Fibroblast of lung (primary cell): ENCODE measurements around the gene TBC1D13. TPM values are rescaled to one million over a fixed set of nuclear protein-coding genes. Genes with fewer than 3 reads are reported as not detected.

ENCODE experiments used
- DNase-seq, 2 donors: peaks; one replicate each; pipeline versions ENCODE4 v3.0.0 to v3.0.0-alpha.2; 2010; ENCODE audit warnings: low read depth in 2 of 2
- H2AFZ ChIP-seq: 2 replicates; pipeline ENCODE4 v1.5.1; 2012; ENCODE audit warnings: low read length, control low read depth, inconsistent platforms
- H3K27ac ChIP-seq: 2 replicates; pipeline ENCODE4 v1.5.1; 2011; ENCODE audit warnings: low read length, control low read depth; ENCODE audit not compliant: insufficient read depth
- H3K27me3 ChIP-seq: 2 replicates; pipeline ENCODE4 v1.5.1; 2011; ENCODE audit warnings: mild to moderate bottlenecking, low read length; ENCODE audit not compliant: control insufficient read depth, insufficient read depth
- H3K36me3 ChIP-seq: 2 replicates; pipeline ENCODE4 v1.5.1; 2011; ENCODE audit warnings: low read length; ENCODE audit not compliant: control insufficient read depth, insufficient read depth
- H3K4me1 ChIP-seq: 2 replicates; pipeline ENCODE4 v1.5.1; 2011; ENCODE audit warnings: low read length; ENCODE audit not compliant: control insufficient read depth, insufficient read depth; ENCODE audit errors: extremely low read depth
- H3K4me2 ChIP-seq: 2 replicates; pipeline ENCODE4 v1.5.1; 2011; ENCODE audit warnings: low read length, control low read depth; ENCODE audit not compliant: insufficient read depth; ENCODE audit errors: extremely low read depth
- H3K4me3 ChIP-seq, 4 experiments: fragments of 200-600 bp in 1 of 4; sonication (generic) in 1 of 4; replicated peaks in 1 of 4; 2 replicates each; pipeline ENCODE4 v1.5.1; 2011 to 2016; ENCODE audit warnings: low read length in 4 of 4, low read depth in 3 of 4, mild to moderate bottlenecking in 3 of 4, control low read depth in 2 of 4, inconsistent platforms in 1 of 4, mixed read lengths in 1 of 4; ENCODE audit not compliant: insufficient read depth in 1 of 4; ENCODE audit errors: control extremely low read depth in 1 of 4
- H3K79me2 ChIP-seq: 2 replicates; pipeline ENCODE4 v1.5.1; 2012; ENCODE audit warnings: mild to moderate bottlenecking, low read length, inconsistent platforms; ENCODE audit not compliant: control insufficient read depth, insufficient read depth
- H3K9ac ChIP-seq: 2 replicates; pipeline ENCODE4 v1.5.1; 2011; ENCODE audit warnings: mild to moderate bottlenecking, low read length, control low read depth; ENCODE audit not compliant: insufficient read depth
- H3K9me3 ChIP-seq: 2 replicates; pipeline ENCODE4 v1.5.1; 2012; ENCODE audit warnings: low read depth, low read length; ENCODE audit not compliant: control insufficient read depth, insufficient read depth
- H4K20me1 ChIP-seq: 2 replicates; pipeline ENCODE4 v1.5.1; 2011; ENCODE audit warnings: low read length; ENCODE audit not compliant: control insufficient read depth, insufficient read depth; ENCODE audit errors: extremely low read depth
- CTCF ChIP-seq, 2 donors: IDR thresholded peaks in 1 of 2; conservative IDR thresholded peaks in 1 of 2; 1 replicate in 1 of 2; 2 replicates in 1 of 2; pipeline ENCODE4 v1.5.1; 2011 to 2012; ENCODE audit warnings: low read length in 2 of 2, control low read depth in 1 of 2, inconsistent platforms in 1 of 2, low read depth in 1 of 2, mild to moderate bottlenecking in 1 of 2
- EZH2 ChIP-seq: IDR thresholded peaks from 2 replicates; pipeline ENCODE4 v1.5.1; 2012; ENCODE audit warnings: low read length, control low read depth, mild to moderate bottlenecking; ENCODE audit errors: missing control alignments
- polyA plus RNA-seq, 2 donors: library from polyadenylated mRNA; depleted of rRNA in 1 of 2; stranded (reverse) in 1 of 2; unstranded in 1 of 2; fragments of >200 nt; gene quantifications; 2 replicates each; pipeline ENCODE4 v1.2.1, GENCODE V29; 2011 to 2012; ENCODE audit warnings: missing spikeins in 1 of 2
- total RNA-seq: library from RNA; depleted of rRNA; stranded (reverse); fragments of >200 nt; gene quantifications from 2 replicates; pipeline ENCODE4 v1.2.1, GENCODE V29; 2014

The TBC1D13 gene
- total and polyA plus RNA-seq, 2 donors (not counting 1 experiment from before 2014, with no cell fraction given), result 9.2 to 20.6 TPM

GRCh38 chr9:128829477-128830251 is 42.6 kb downstream of the TBC1D13 start, which contains the start of gene SPOUT1:
Gene SPOUT1 (minus strand): TSS chr9:128829794. CDS start chr9:128829780, 14 bp downstream.
- no peaks in the 10 kb centered on the region for H3K4me1 ChIP-seq
- DNase-seq, result peak; percentile 86 to 88
- H3K79me2 ChIP-seq, result peaks cover 7% of the 10 kb centered on the region
- TF ChIP-seq EZH2 (no peak), CTCF (conservative IDR thresholded peaks at IDR 0.05 in 1 of 2, IDR thresholded peaks at IDR 0.05 in 1 of 2; ENCODE audit: low read depth in 1 of 2, low read length in 2 of 2) (no peak)
- peak within 1 kb of the TSS; percentile 79 for H3K9ac ChIP-seq
- no peaks in the 10 kb centered on the region for H3K9me3 ChIP-seq
- peak within 1 kb of the TSS; percentile 93 for H3K4me2 ChIP-seq
- peak within 1 kb of the TSS; percentile 68 to 96 (median 92) for H3K4me3 ChIP-seq
- H2AFZ ChIP-seq, result peak within 1 kb of the TSS; percentile 81
- no peaks in the 10 kb centered on the region for H3K27me3 ChIP-seq
- peak within 1 kb of the TSS; percentile 50 for H3K27ac ChIP-seq
- peaks cover 9% of the 10 kb centered on the region for H3K36me3 ChIP-seq
- H4K20me1 ChIP-seq, result no peaks in the 10 kb centered on the region

- no peak for DNase-seq
- H3K27me3 ChIP-seq, result no peaks in the 10 kb centered on the region
- no peak overlapping the region for H3K4me2 ChIP-seq
- TF ChIP-seq EZH2 (no peak), CTCF (conservative IDR thresholded peaks at IDR 0.05 in 1 of 2, IDR thresholded peaks at IDR 0.05 in 1 of 2; ENCODE audit: low read depth in 1 of 2, low read length in 2 of 2) (no peak)
- H3K4me3 ChIP-seq, result no peak overlapping the region
- H3K9ac ChIP-seq, result no peak overlapping the region
- H3K36me3 ChIP-seq, result peaks cover 3% of the 10 kb centered on the region
- no peak overlapping the region for H2AFZ ChIP-seq
- H3K79me2 ChIP-seq, result peaks cover 4% of the 10 kb centered on the region
- no peaks in the 10 kb centered on the region for H3K9me3 ChIP-seq
- no peak overlapping the region for H3K27ac ChIP-seq
- no peaks in the 10 kb centered on the region for H4K20me1 ChIP-seq
- no peaks in the 10 kb centered on the region for H3K4me1 ChIP-seq
These were observed 46.6 kb downstream of the TBC1D13 start for GRCh38 chr9:128833696-128834095.

GRCh38 chr9:128835246-128836210 is 48.5 kb downstream of the TBC1D13 start:
- no peaks in the 10 kb centered on the region for H3K4me1 ChIP-seq
- no peak overlapping the region for H2AFZ ChIP-seq
- H3K4me2 ChIP-seq, result no peak overlapping the region
- H3K27ac ChIP-seq, result no peak overlapping the region
- H3K9ac ChIP-seq, result no peak overlapping the region
- no peak overlapping the region for H3K4me3 ChIP-seq
- TF ChIP-seq CTCF (conservative IDR thresholded peaks at IDR 0.05 in 1 of 2, IDR thresholded peaks at IDR 0.05 in 1 of 2; ENCODE audit: low read depth in 1 of 2, low read length in 2 of 2) (no peak), EZH2 (no peak)
- H4K20me1 ChIP-seq, result no peaks in the 10 kb centered on the region
- no peaks in the 10 kb centered on the region for H3K79me2 ChIP-seq
- no peak for DNase-seq
- H3K27me3 ChIP-seq, result no peaks in the 10 kb centered on the region
- H3K36me3 ChIP-seq, result peaks cover 3% of the 10 kb centered on the region
- H3K9me3 ChIP-seq, result no peaks in the 10 kb centered on the region
